DMS153 (cell line): ENCODE results near the gene PSMC3.

Experiments
- DNase-seq: peaks from one replicate; lab custom pipeline; 2025; lab: John Stamatoyannopoulos, UW

PSMC3 gene

GRCh38 chr11:47375546-47376085, 50.6 kb downstream of the PSMC3 start:
- no peak for DNase-seq

GRCh38 chr11:47375020-47375419, 51.2 kb downstream of the PSMC3 start:
- DNase-seq, result no peak

GRCh38 chr11:47374720-47375019, 51.6 kb downstream of the PSMC3 start:
- DNase-seq, result no peak

- peak; percentile 9 for DNase-seq
These were observed 52.1 kb downstream of the PSMC3 start for GRCh38 chr11:47373876-47374719.

- no peak for DNase-seq
These were observed 53.8 kb downstream of the PSMC3 start for GRCh38 chr11:47372422-47372821.

- DNase-seq, result no peak
These were observed 56.6 kb downstream of the PSMC3 start for GRCh38 chr11:47369676-47370075.
